H9 (cell line): ENCODE results near the gene NLRP1. TPM values are rescaled to one million over a fixed set of nuclear protein-coding genes. Genes with fewer than 3 reads are reported as not detected.

Experiments
- DNase-seq: peaks from one replicate; pipeline ENCODE4 v3.0.0-alpha.2; 2017
- H2AFZ ChIP-seq: one replicate; pipeline ENCODE4 v1.6.1; 2013; ENCODE audit warnings: mild to moderate bottlenecking, low read length, control low read depth, moderate library complexity
- H2AK5ac ChIP-seq: 2 replicates; pipeline ENCODE4 v1.6.1; 2013; ENCODE audit warnings: low read length, control low read depth, mixed read lengths; ENCODE audit not compliant: insufficient read length
- H2BK120ac ChIP-seq: one replicate; pipeline ENCODE4 v1.6.1; 2013; ENCODE audit warnings: low read depth, mild to moderate bottlenecking, low read length, control low read depth, inconsistent platforms; ENCODE audit not compliant: poor library complexity, severe bottlenecking
- H2BK12ac ChIP-seq: 2 replicates; pipeline ENCODE4 v1.6.1; 2013; ENCODE audit warnings: low read length, control low read depth, mixed read lengths, low read depth; ENCODE audit not compliant: insufficient read length
- H2BK15ac ChIP-seq: 2 replicates; pipeline ENCODE4 v1.6.1; 2013; ENCODE audit warnings: low read depth, low read length, control low read depth
- H2BK20ac ChIP-seq: one replicate; pipeline ENCODE4 v1.6.1; 2013; ENCODE audit warnings: low read depth, mild to moderate bottlenecking, low read length, control low read depth, inconsistent platforms; ENCODE audit not compliant: poor library complexity, severe bottlenecking
- H2BK5ac ChIP-seq: 2 replicates; pipeline ENCODE4 v1.6.1; 2013; ENCODE audit warnings: low read length, control low read depth, mixed read lengths; ENCODE audit not compliant: insufficient read length
- H3K14ac ChIP-seq: 2 replicates; pipeline ENCODE4 v1.6.1; 2013; ENCODE audit warnings: low read length, control low read depth; ENCODE audit not compliant: insufficient read depth
- H3K18ac ChIP-seq: 2 replicates; pipeline ENCODE4 v1.6.1; 2013; ENCODE audit warnings: low read depth, mild to moderate bottlenecking, mixed read lengths, low read length, control low read depth; ENCODE audit not compliant: insufficient read length
- H3K23ac ChIP-seq: 2 replicates; pipeline ENCODE4 v1.6.1; 2013; ENCODE audit warnings: low read length, control low read depth, mixed read lengths, low read depth; ENCODE audit not compliant: insufficient read length
- H3K23me2 ChIP-seq: 2 replicates; pipeline ENCODE4 v1.6.1; 2013; ENCODE audit warnings: low read depth, mild to moderate bottlenecking, mixed read lengths, low read length, control low read depth; ENCODE audit not compliant: insufficient read length, poor library complexity, severe bottlenecking
- H3K27ac ChIP-seq: 2 replicates; pipeline ENCODE4 v1.5.1; 2013; ENCODE audit warnings: low read length, control low read depth, mixed read lengths, low read depth; ENCODE audit not compliant: insufficient read length
- H3K27me3 ChIP-seq: 2 replicates; pipeline ENCODE4 v1.6.1; 2013; ENCODE audit warnings: low read length, control low read depth, inconsistent platforms; ENCODE audit not compliant: insufficient read depth
- H3K4ac ChIP-seq: 2 replicates; pipeline ENCODE4 v1.6.1; 2013; ENCODE audit warnings: low read depth, mild to moderate bottlenecking, control low read depth, inconsistent platforms, low read length, moderate library complexity
- H3K4me1 ChIP-seq: 2 replicates; pipeline ENCODE4 v1.6.1; 2013; ENCODE audit warnings: low read length, control low read depth, inconsistent platforms; ENCODE audit not compliant: insufficient read depth
- H3K4me2 ChIP-seq: 2 replicates; pipeline ENCODE4 v1.6.1; 2013; ENCODE audit warnings: low read length, control low read depth, mixed read lengths; ENCODE audit not compliant: insufficient read length, insufficient read depth
- H3K56ac ChIP-seq: 2 replicates; pipeline ENCODE4 v1.6.1; 2013; ENCODE audit warnings: low read depth, mild to moderate bottlenecking, mixed read lengths, low read length, control low read depth; ENCODE audit not compliant: insufficient read length
- H3K79me1 ChIP-seq: 2 replicates; pipeline ENCODE4 v1.6.1; 2013; ENCODE audit warnings: low read depth, mild to moderate bottlenecking, moderate library complexity, low read length, control low read depth, inconsistent platforms; ENCODE audit not compliant: insufficient read depth, poor library complexity, severe bottlenecking
- H3K79me2 ChIP-seq: 2 replicates; pipeline ENCODE4 v1.6.1; 2013; ENCODE audit warnings: low read length, control low read depth, inconsistent platforms; ENCODE audit not compliant: insufficient read depth
- H3K9ac ChIP-seq: 2 replicates; pipeline ENCODE4 v1.6.1; 2013; ENCODE audit warnings: low read length, control low read depth, mixed read lengths; ENCODE audit not compliant: insufficient read length; ENCODE audit errors: extremely low read depth
- H3K9me3 ChIP-seq: one replicate; pipeline ENCODE4 v1.6.1; 2013; ENCODE audit warnings: low read depth, low read length, inconsistent platforms; ENCODE audit not compliant: control insufficient read depth
- H3T11ph ChIP-seq: one replicate; pipeline ENCODE4 v1.6.1; 2013; ENCODE audit warnings: mild to moderate bottlenecking, low read length, control low read depth, inconsistent platforms
- H4K20me1 ChIP-seq: one replicate; pipeline ENCODE4 v1.6.1; 2013; ENCODE audit not compliant: control insufficient read depth, insufficient read length, insufficient read depth
- H4K5ac ChIP-seq: 2 replicates; pipeline ENCODE4 v1.6.1; 2013; ENCODE audit warnings: low read depth, mild to moderate bottlenecking, mixed read lengths, low read length, control low read depth; ENCODE audit not compliant: insufficient read length
- H4K8ac ChIP-seq: replicated peaks from 2 replicates; pipeline ENCODE4 v1.6.1; 2013; ENCODE audit warnings: low read length, control low read depth, mixed read lengths, low read depth; ENCODE audit not compliant: insufficient read length
- H4K91ac ChIP-seq: 2 replicates; pipeline ENCODE4 v1.6.1; 2013; ENCODE audit warnings: low read depth, mild to moderate bottlenecking, moderate library complexity, mixed read lengths, low read length, control low read depth; ENCODE audit not compliant: insufficient read length
- H3K27ac Mint-ChIP-seq, 3 experiments: 2 replicates in 2 of 3; 3 replicates in 1 of 3; pipeline ENCODE4 v1.8.0; 2020 to 2021; ENCODE audit warnings: mixed read lengths in 3 of 3, mild to moderate bottlenecking in 1 of 3, moderate library complexity in 1 of 3
- H3K27me3 Mint-ChIP-seq: 2 replicates; pipeline ENCODE4 v1.8.0; 2021; ENCODE audit warnings: low read depth, mild to moderate bottlenecking, moderate library complexity, mixed read lengths
- H3K36me3 Mint-ChIP-seq, 3 experiments: 2 replicates in 2 of 3; 3 replicates in 1 of 3; pipeline ENCODE4 v1.8.0; 2020 to 2021; ENCODE audit warnings: low read depth in 3 of 3, mixed read lengths in 3 of 3; ENCODE audit not compliant: insufficient read depth in 1 of 3
- H3K4me1 Mint-ChIP-seq, 2 experiments: 2 replicates each; pipeline ENCODE4 v1.8.0; 2020; ENCODE audit warnings: mixed read lengths in 2 of 2
- H3K4me3 Mint-ChIP-seq, 2 experiments: 2 replicates in 1 of 2; 3 replicates in 1 of 2; pipeline ENCODE4 v1.8.0; 2020 to 2021; ENCODE audit warnings: mild to moderate bottlenecking in 2 of 2, mixed read lengths in 2 of 2, moderate library complexity in 1 of 2
- H3K9me3 Mint-ChIP-seq, 2 experiments: 2 replicates in 1 of 2; 3 replicates in 1 of 2; pipeline ENCODE4 v1.8.0; 2020; ENCODE audit warnings: mild to moderate bottlenecking in 2 of 2, mixed read lengths in 2 of 2, moderate library complexity in 1 of 2
- CTCF ChIP-seq: fragments of 200-600 bp; sonication (generic); conservative IDR thresholded peaks from 3 replicates; pipeline ENCODE4 v1.8.0; 2021; ENCODE audit warnings: antibody characterized with exemption, mild to moderate bottlenecking
- WGBS: extraction: QIAGEN DNeasy Blood & Tissue Kit; methylation state at CpG from one replicate; pipeline ENCODE4 v1.1.7; 2013; ENCODE audit warnings: missing lambda C conversion rate, low lambda C conversion rate, mixed read lengths; ENCODE audit not compliant: insufficient read length; ENCODE audit errors: extremely low coverage; 5-methylcytosine and 5-hydroxymethylcytosine counted together
- total RNA-seq: library from RNA; stranded (reverse); gene quantifications from 2 replicates; pipeline ENCODE4 v1.2.1, GENCODE V29; 2021

NLRP1 gene
- total RNA-seq, 1 experiment from 2014 or later: 12.1 TPM

GRCh38 chr17:5486206-5487124 lies 97.8 kb downstream of the NLRP1 start, which contains the start of gene MIS12:
TSS of gene MIS12 (plus strand) at chr17:5486566. CDS start at chr17:5488863, 2,297 bp downstream.
- Histone ChIP-seq H2BK12ac (peak within 1 kb of the TSS; percentile 90), H4K5ac (peak within 1 kb of the TSS; percentile 91), H3K79me1 (peaks cover 3% of the 10 kb centered on the region), H2BK5ac (peak within 1 kb of the TSS; percentile 94), H4K20me1 (no peaks in the 10 kb centered on the region), H3K79me2 (peaks cover 13% of the 10 kb centered on the region; the same call in 1 of the 2 replicates), H3K4ac (peak within 1 kb of the TSS; percentile 13; the same call in 1 of the 2 replicates), H2AK5ac (no peak within 1 kb of the TSS), H3K9ac (peak within 1 kb of the TSS; percentile 99), H3K27ac (peak within 1 kb of the TSS; percentile 94), H3K23ac (peak within 1 kb of the TSS; percentile 21), H2BK20ac (no peak within 1 kb of the TSS), H3K27me3 (no peaks in the 10 kb centered on the region), H3K14ac (peak within 1 kb of the TSS; percentile 100), H3K4me2 (peak within 1 kb of the TSS; percentile 99), H4K91ac (peak within 1 kb of the TSS; percentile 81), H2AFZ (no peak within 1 kb of the TSS), H3K4me1 (no peaks in the 10 kb centered on the region), H2BK15ac (0 out of 2 replicates have a peak within 1 kb of the TSS, but pooled peaks have one; percentile 60), H2BK120ac (peak within 1 kb of the TSS; percentile 87), H3K56ac (peak within 1 kb of the TSS; percentile 76), H3T11ph (no peak within 1 kb of the TSS), H3K9me3 (no peaks in the 10 kb centered on the region), H3K18ac (peak within 1 kb of the TSS; percentile 99), H4K8ac (peak within 1 kb of the TSS; percentile 89), H3K23me2 (peaks cover 12% of the 10 kb centered on the region)
- peaks cover 4 to 21% of the 10 kb centered on the region in 2 experiments for H3K4me1 Mint-ChIP-seq
- H3K9me3 Mint-ChIP-seq: no peaks in the 10 kb centered on the region
- WGBS: no CpG with 5 or more reads among the region's 77 CpGs
- TF ChIP-seq CTCF: no peak
- H3K36me3 Mint-ChIP-seq: peaks cover 31 to 70% (median 58%) of the 10 kb centered on the region in 3 experiments
- peak within 1 kb of the TSS; percentile 97 to 100 for H3K4me3 Mint-ChIP-seq
- DNase-seq: peak; percentile 100
- H3K27me3 Mint-ChIP-seq: no peaks in the 10 kb centered on the region; the same call in 1 of the 2 replicates
- H3K27ac Mint-ChIP-seq: peak within 1 kb of the TSS; percentile 98 to 100 (median 99)
